Activated CD8-positive, alpha-beta T cell treated with anti-CD3 and anti-CD28 coated beads for 36 hours (primary cell): Measurements from ENCODE around the gene ZHX3. TPM values are rescaled to one million over a fixed set of nuclear protein-coding genes. Genes with fewer than 3 reads are reported as not detected.
A peak's percentile ranks its signal among the peaks of the same experiment; 100 is the strongest.

ENCODE experiments used
- ATAC-seq: fragments of 200-7000 bp; cut with Tn5 transposase; one replicate; pipeline ENCODE4 v1.10.0; 2021; ENCODE audit warnings: mild to moderate bottlenecking, moderate library complexity
- CTCF ChIA-PET: fragments of 350-600 bp; sonication (Branson Sonifier 250); formaldehyde crosslinking; loops from one replicate; lab custom pipeline; 2021; ENCODE audit warnings: antibody characterized with exemption; lab: Charles Lee
- POLR2A ChIA-PET: fragments of 350-600 bp; sonication (Branson Sonifier 250); formaldehyde crosslinking; loops from one replicate; lab custom pipeline; 2021; ENCODE audit warnings: antibody characterized with exemption; lab: Charles Lee
- DNase-seq: peaks from one replicate; pipeline ENCODE4 v3.0.0-alpha.2; 2020
- H3K27ac Mint-ChIP-seq: one replicate; pipeline ENCODE4 v1.8.0; 2021; ENCODE audit warnings: mild to moderate bottlenecking, mixed read lengths
- H3K27me3 Mint-ChIP-seq: one replicate; pipeline ENCODE4 v1.8.0; 2021; ENCODE audit warnings: mixed read lengths
- H3K36me3 Mint-ChIP-seq: one replicate; pipeline ENCODE4 v1.8.0; 2021; ENCODE audit warnings: low read depth, mixed read lengths
- H3K4me1 Mint-ChIP-seq: one replicate; pipeline ENCODE4 v1.8.0; 2021; ENCODE audit warnings: low read depth, mixed read lengths
- H3K4me3 Mint-ChIP-seq: one replicate; pipeline ENCODE4 v1.8.0; 2021; ENCODE audit warnings: mild to moderate bottlenecking, moderate library complexity, mixed read lengths
- H3K9me3 Mint-ChIP-seq: one replicate; pipeline ENCODE4 v1.8.0; 2021; ENCODE audit warnings: mixed read lengths
- intact Hi-C: fragments of 100-400 bp; cut with micrococcal nuclease; formaldehyde crosslinking; loops from one replicate; pipeline ENCODE4 v1.10.0; 2022
- total RNA-seq, 2 experiments: library from RNA; stranded (reverse); gene quantifications; one replicate each; pipeline ENCODE4 v1.2.3, GENCODE V29; 2021
- TF ChIP-seq, protein P1 (sequence below): fragments of 200-600 bp; IDR thresholded peaks from one replicate; pipeline ENCODE4 v1.8.0; 2022; ENCODE audit warnings: antibody characterized with exemption, mild to moderate bottlenecking

ZHX3 gene
- total RNA-seq, 2 experiments from 2014 or later, result 14.1 to 14.2 TPM

DNA sequence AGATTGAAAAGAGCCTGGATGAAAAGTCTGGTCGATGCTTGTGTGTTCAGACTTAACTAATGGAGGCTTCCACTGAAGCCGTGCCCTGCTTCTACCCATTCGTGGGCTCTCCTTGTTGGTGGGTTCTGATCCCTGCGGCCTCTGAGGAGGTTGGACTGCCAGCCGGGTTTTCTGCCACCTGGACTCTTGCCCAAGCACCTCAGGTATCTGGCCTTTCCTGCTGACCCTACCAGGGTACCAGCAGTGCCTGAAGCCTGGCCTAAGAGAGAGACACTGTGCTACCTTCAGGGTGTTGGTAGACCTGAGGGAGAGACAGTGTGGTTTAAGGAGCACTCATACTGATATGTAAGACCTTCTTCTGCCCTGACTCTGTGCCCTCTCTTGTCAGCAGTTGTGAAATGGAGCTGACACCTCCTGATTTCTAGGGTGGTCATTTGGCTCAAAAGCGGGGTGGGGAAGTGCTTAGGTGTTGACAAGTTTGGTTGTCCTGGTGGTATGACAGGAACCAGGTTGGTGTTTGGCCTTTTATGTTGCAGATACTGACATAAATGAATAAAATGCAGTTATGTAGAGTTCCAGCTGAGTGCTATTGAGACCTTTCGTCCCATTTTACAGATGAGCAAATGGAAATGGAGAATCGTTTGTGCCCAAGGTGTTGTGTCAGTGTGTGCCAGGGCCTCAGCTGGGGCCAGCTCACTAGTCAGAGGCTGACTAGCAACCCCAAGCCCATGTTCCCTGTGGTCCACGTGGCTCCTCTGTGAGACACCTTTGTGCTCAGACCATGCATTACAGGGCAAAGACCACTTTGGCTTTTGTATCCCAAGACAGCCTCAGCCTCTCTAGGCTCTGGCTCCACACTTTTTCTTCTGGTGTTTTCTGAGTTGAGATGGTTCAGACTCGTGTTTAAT is 177.1 kb downstream of the ZHX3 start:
- Mint-ChIP-seq H3K4me3 (peak overlapping the region; percentile 91), H3K9me3 (no peaks in the 10 kb centered on the region), H3K4me1 (peaks cover 75% of the 10 kb centered on the region), H3K36me3 (peaks cover 55% of the 10 kb centered on the region), H3K27me3 (no peaks in the 10 kb centered on the region), H3K27ac (peak overlapping the region; percentile 91)
- TF ChIP-seq, protein P1, sequence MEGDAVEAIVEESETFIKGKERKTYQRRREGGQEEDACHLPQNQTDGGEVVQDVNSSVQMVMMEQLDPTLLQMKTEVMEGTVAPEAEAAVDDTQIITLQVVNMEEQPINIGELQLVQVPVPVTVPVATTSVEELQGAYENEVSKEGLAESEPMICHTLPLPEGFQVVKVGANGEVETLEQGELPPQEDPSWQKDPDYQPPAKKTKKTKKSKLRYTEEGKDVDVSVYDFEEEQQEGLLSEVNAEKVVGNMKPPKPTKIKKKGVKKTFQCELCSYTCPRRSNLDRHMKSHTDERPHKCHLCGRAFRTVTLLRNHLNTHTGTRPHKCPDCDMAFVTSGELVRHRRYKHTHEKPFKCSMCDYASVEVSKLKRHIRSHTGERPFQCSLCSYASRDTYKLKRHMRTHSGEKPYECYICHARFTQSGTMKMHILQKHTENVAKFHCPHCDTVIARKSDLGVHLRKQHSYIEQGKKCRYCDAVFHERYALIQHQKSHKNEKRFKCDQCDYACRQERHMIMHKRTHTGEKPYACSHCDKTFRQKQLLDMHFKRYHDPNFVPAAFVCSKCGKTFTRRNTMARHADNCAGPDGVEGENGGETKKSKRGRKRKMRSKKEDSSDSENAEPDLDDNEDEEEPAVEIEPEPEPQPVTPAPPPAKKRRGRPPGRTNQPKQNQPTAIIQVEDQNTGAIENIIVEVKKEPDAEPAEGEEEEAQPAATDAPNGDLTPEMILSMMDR, result no peak
- no peak for ATAC-seq
- ChIA-PET CTCF (interaction anchor here (1.0 to 14.5 kb wide), 4 partner anchors 9 to 172 kb away, joined by 3 to 209 read pairs (median 6); no protein-coding TSS in a partner anchor), POLR2A (interaction anchor here (1.7 to 15.4 kb wide), 2 partner anchors 17 to 28 kb away, joined by 5 to 361 read pairs; no protein-coding TSS in a partner anchor)
- DNase-seq, result peak; percentile 56
- intact Hi-C loops, result no loop called here

GRCh38 chr20:41139227-41140093 is 178.1 kb downstream of the ZHX3 start:
- intact Hi-C loops, result loop anchor here (5.0 kb wide), 1 partner anchor 198 kb away; no protein-coding TSS in a partner anchor
- peak; percentile 67 for DNase-seq
- Mint-ChIP-seq H3K4me1 (peaks cover 75% of the 10 kb centered on the region), H3K27ac (peak overlapping the region; percentile 91), H3K36me3 (peaks cover 45% of the 10 kb centered on the region), H3K9me3 (no peaks in the 10 kb centered on the region), H3K27me3 (no peaks in the 10 kb centered on the region), H3K4me3 (peak overlapping the region; percentile 91)
- ATAC-seq, result no peak
- CTCF ChIA-PET, result interaction anchor here (1.3 to 14.5 kb wide), 5 partner anchors 8 to 201 kb away, joined by 3 to 209 read pairs (median 4); partner anchors contain the start of gene LPIN3
- TF ChIP-seq, protein P1, result no peak
- POLR2A ChIA-PET, result interaction anchor here (0.6 to 15.4 kb wide), 5 partner anchors 8 to 94 kb away, joined by 4 to 361 read pairs (median 6); no protein-coding TSS in a partner anchor

DNA sequence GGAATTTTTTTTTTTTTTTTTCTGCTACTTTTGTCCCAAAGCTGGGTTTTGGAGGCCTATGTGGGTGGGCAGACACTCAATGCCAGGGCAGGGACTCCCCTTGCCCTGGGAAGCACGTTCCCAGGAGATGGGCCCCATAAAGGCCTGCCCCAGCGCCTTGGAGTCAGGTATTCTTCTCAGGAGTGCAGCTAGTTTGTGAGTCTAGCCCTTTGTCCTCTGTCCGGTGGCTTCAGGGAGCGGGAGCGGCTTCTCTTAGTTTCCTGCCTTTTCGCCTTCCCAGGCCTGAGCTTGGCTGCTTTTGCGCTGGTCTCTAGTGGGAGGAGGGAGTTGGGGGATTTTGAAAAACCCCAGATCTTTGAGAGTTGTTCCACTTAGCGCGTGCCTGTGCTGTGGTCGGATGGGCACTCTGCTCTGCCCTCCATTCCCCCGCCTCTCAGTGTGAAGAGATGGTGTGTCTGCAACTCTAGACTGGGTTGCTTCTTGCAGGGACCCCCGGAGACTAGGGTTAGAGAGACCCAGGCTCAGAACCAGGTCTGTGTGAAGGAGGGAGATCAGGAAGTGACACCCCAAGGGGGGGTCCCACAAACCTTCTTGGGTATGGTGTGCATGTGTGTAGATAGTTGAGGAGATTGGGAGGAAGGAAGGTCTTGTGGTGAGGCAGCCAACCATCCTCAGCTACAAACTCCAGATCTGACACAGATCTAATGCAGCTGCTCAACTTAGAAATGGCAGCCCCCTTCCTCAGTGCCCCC is 178.9 kb downstream of the ZHX3 start:
- Mint-ChIP-seq H3K27ac (peak overlapping the region; percentile 91), H3K36me3 (peaks cover 38% of the 10 kb centered on the region), H3K27me3 (no peaks in the 10 kb centered on the region), H3K4me1 (peaks cover 74% of the 10 kb centered on the region), H3K9me3 (no peaks in the 10 kb centered on the region), H3K4me3 (peak overlapping the region; percentile 91)
- intact Hi-C loops, result loop anchor here (5.0 kb wide), 1 partner anchor 199 kb away; no protein-coding TSS in a partner anchor
- TF ChIP-seq, protein P1, result no peak
- ATAC-seq (peak; percentile 9), DNase-seq (peak; percentile 72)
- ChIA-PET CTCF (interaction anchor here (1.2 to 14.5 kb wide), 7 partner anchors 8 to 202 kb away, joined by 3 to 209 read pairs (median 4); partner anchors contain the start of gene LPIN3), POLR2A (interaction anchor here (0.9 to 15.4 kb wide), 5 partner anchors 8 to 186 kb away, joined by 4 to 361 read pairs (median 6); no protein-coding TSS in a partner anchor)
